NT2/D1 (cell line): ENCODE results near the gene IGF2BP2.

Experiments used
- SUZ12 ChIP-seq: IDR thresholded peaks from 2 replicates; pipeline ENCODE4 v1.6.1; 2011; ENCODE audit not compliant: insufficient read length, insufficient read depth; ENCODE audit errors: extremely low read depth
- ZNF274 ChIP-seq: IDR thresholded peaks from 2 replicates; pipeline ENCODE4 v1.6.1; 2011; ENCODE audit warnings: mild to moderate bottlenecking, low read depth, low read length

DNA sequence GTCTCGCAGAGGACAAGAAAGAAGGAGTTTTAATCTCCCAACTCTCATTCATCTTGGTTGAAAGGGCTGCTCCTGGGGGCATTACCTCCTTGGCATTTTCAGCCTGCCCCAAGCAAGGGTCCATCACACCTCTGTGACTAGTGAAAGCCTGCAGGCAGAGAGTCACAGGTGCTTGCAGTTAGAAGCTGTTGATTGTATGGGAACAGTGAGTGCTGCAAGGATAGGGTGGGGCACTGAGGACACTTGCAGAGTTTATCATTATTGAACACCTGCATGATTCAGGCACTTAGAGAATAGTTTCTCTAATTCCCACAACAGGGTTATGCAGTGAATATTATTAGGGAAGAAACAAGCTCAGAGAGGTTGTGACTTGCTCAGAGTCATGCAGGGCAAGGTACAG, 41.7 kb upstream of the IGF2BP2 start:
- TF ChIP-seq ZNF274 (no peak), SUZ12 (no peak)
